Measurements from ENCODE around the gene USF3.

The USF3 gene

DNA sequence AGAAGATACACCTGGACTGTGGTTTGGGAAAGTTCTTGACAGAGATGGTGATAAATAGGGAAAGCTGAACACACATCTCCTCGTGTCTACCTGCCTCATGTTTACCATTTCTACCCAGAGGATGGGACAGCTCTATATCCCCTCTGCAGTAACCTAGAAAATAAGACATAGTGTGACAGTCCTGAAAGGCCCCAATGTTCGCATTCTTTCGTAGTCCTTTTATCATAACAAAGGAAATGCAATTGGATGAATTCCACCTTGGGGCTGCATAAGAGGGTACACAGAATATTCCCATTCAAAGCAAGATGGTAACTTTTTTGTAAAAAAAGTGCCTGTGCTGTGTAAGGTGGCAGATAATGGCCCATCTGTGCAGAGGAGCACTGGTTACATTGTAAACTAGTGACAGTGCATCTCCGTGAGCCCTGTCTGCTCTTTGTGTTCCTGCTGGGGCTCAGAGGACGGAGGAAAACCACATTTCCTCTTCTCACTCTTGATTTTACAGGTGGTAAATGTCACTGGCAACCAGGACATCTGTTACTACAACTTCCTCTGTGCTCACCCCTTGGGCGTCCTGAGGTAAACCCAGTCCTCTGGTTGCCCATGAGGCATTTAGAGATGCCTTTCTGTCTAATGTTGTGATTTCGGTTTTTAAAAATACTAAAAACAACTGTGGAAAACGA is 89.8 kb downstream of the USF3 start:
- DNase-seq (ENCODE audit: low spot score) = no peak

GRCh38 chr3:113602836-113603235 is 93.6 kb downstream of the USF3 start:
- DNase-seq (ENCODE audit: low spot score) = no peak

DNA sequence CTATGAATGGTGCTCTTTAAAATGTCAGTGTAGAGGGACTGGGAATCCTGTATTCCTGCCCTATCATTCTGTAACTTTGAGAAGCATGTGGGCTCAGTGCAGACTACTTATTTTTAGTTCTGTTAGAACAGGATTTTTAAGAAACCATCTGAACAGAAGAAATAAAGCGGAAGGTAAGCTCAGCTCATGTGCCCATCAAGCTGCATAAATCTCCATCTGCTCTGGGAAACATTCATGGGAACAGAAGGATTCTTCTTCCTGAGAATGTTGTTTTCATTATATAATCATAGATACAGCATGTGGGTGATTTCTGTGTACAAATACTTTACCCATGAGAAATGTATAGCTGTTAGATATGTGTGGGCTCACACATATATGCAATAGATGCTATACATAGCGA is 94.2 kb downstream of the USF3 start:
- DNase-seq (ENCODE audit: low spot score) = no peak

DNA sequence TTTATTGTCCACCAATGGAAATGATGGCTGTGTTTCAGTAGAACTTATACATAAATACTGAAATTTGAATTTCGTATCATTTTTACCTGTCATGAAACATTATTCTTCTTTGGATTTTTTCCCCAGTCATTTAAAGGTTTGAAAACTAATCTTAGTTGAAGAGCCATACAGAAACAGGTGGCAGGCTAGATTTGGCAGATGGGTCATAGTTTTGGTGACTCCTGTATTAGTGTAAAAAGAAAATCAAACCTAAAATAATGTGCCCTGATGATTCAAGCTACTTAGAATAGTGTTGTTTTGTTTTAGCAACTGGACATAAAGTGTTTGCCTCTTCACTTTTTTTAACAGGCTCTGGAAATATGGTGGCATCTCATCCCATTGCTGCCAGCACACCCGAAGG is 95.2 kb downstream of the USF3 start:
- DNase-seq (ENCODE audit: low spot score) = no peak

DNA sequence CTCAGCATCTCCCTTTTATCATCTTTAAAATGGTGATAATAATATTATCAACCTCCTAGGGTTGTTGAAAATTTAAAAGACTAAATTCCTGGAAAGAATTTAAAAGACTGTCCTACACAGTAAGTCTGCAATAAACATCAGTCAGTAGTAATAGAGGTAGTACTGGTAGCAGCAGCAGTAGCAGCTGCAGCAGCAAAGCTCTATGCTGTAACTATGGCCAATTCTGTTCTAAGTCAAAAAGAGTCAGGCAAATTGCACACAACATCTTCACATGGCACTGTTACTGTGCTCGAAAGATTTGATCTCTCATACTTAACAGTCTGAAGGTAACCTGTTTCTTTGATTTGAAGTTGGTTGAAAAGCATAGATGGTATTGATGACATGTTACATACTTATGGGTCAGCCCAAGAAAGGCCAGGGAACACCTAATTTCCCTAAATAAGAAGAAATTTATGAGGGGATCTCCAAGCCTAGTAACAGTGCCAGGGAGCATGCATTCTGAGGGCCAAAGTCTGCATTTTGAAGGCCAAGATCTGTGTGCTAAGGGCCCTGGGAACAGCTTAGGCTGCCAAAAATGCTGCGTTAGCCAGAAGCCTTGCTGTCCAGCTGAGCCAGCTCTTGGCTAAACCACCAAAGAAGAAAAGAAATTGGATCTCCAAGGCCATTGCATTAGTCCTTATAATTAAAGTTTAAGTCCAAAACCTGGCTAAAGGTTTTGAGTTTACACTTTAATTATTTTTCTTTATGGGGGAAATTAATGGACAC is 95.8 kb downstream of the USF3 start:
- DNase-seq (ENCODE audit: low spot score) = no peak
